Lower leg skin (tissue), 4 donors: ENCODE data around the gene MSL3B.

Source experiments
- DNase-seq, 2 donors: peaks; one replicate each; pipeline ENCODE4 v3.0.0-alpha.2; 2019; ENCODE audit warnings: low spot score in 2 of 2
- H3K4me3 ChIP-seq: fragments of 200-600 bp; sonication (generic); 2 replicates; pipeline ENCODE4 v1.5.1; 2017; ENCODE audit warnings: mild to moderate bottlenecking, low read depth; ENCODE audit not compliant: poor library complexity, severe bottlenecking
- CTCF ChIP-seq, 3 donors: fragments of 450-650 bp; IDR thresholded peaks; one replicate each; pipeline ENCODE4 v1.5.1; 2016; ENCODE audit warnings: antibody characterized with exemption in 3 of 3, mild to moderate bottlenecking in 3 of 3, moderate library complexity in 2 of 3
- POLR2A ChIP-seq, 2 donors: fragments of 450-650 bp; IDR thresholded peaks; one replicate each; pipeline ENCODE4 v1.6.1; 2016 to 2017; ENCODE audit warnings: antibody characterized with exemption in 2 of 2, mild to moderate bottlenecking in 1 of 2, moderate library complexity in 1 of 2
- WGBS, 2 donors: methylation state at CpG; one replicate each; pipeline ENCODE4 v1.1.5; 2018; 5-methylcytosine and 5-hydroxymethylcytosine counted together
- intact Hi-C: fragments of 100-400 bp; cut with DNase I; formaldehyde crosslinking; loops from one replicate; pipeline ENCODE4 v1.15.0; 2023; ENCODE audit warnings: low total_unique reads

Gene MSL3B

GRCh38 chr2:233856184-233856583 lies 12.0 kb downstream of the MSL3B start:
- DNase-seq, result no peak
- intact Hi-C loops, result no loop called here
- 80 to 87% methylated on average over 5 of the region's 5 CpGs for WGBS, 2 donors
- TF ChIP-seq POLR2A (IDR thresholded peaks at IDR 0.05) (no peak), CTCF (IDR thresholded peaks at IDR 0.05) (no peak)
- no peak overlapping the region for H3K4me3 ChIP-seq

- no peak overlapping the region for H3K4me3 ChIP-seq
- no peak for DNase-seq
- intact Hi-C loops, result no loop called here
- 78 to 89% methylated on average over 5 of the region's 5 CpGs for WGBS, 2 donors
- TF ChIP-seq POLR2A (IDR thresholded peaks at IDR 0.05) (no peak), CTCF (IDR thresholded peaks at IDR 0.05) (no peak)
These were observed 12.8 kb downstream of the MSL3B start for GRCh38 chr2:233855345-233855744.

GRCh38 chr2:233854241-233854981 lies 13.8 kb downstream of the MSL3B start, which contains the start of gene HJURP:
TSS of gene HJURP (minus strand) at chr2:233854535. CDS start at chr2:233854500, 35 bp downstream.
- TF ChIP-seq POLR2A (IDR thresholded peaks at IDR 0.05) (no peak), CTCF (IDR thresholded peaks at IDR 0.05) (no peak)
- intact Hi-C loops, result no loop called here
- 0 to 1% methylated on average over 35 to 54 of the region's 60 CpGs for WGBS, 2 donors
- peak; percentile 93 to 98 for DNase-seq
- H3K4me3 ChIP-seq, result peak within 1 kb of the TSS; percentile 57

GRCh38 chr2:233853883-233854240 lies 14.3 kb downstream of the MSL3B start:
- DNase-seq, result peak in 1 of 2 donors; percentile 80
- TF ChIP-seq CTCF (IDR thresholded peaks at IDR 0.05) (no peak), POLR2A (IDR thresholded peaks at IDR 0.05) (no peak)
- WGBS, 2 donors, result 0 to 1% methylated on average over 17 to 22 of the region's 25 CpGs
- intact Hi-C loops, result no loop called here
- H3K4me3 ChIP-seq, result peak overlapping the region; percentile 57

GRCh38 chr2:233853353-233853752 lies 14.8 kb downstream of the MSL3B start:
- intact Hi-C loops, result no loop called here
- TF ChIP-seq CTCF (IDR thresholded peaks at IDR 0.05), result no peak
- no peak overlapping the region for H3K4me3 ChIP-seq
- DNase-seq, result peak in 1 of 2 donors; percentile 45
- WGBS, 2 donors, result 31 to 38% methylated on average over 8 of the region's 8 CpGs

GRCh38 chr2:233852056-233852455 lies 16.1 kb downstream of the MSL3B start:
- intact Hi-C loops, result no loop called here
- no peak overlapping the region for H3K4me3 ChIP-seq
- TF ChIP-seq POLR2A (IDR thresholded peaks at IDR 0.05), result no peak
- TF ChIP-seq CTCF (IDR thresholded peaks at IDR 0.05), result no peak
- WGBS, 2 donors, result 78 to 88% methylated on average over 3 of the region's 3 CpGs
- no peak for DNase-seq
